Stimulated activated CD8-positive, alpha-beta memory T cell treated with anti-CD3 and anti-CD28 coated beads, Interleukin-7, amount 100 ng/mL, for 1 hour (primary cell): ENCODE data around the gene PNMA8C.
"Not testable (repeated sequence)": the region's sequence is repeated elsewhere in the genome, so short reads cannot be mapped to it uniquely, and the experiment has no call there.

Experiments used
- DNase-seq, 2 donors: peaks; one replicate each; pipeline ENCODE4 v3.0.0-alpha.2; 2020; ENCODE audit warnings: low read depth in 2 of 2

Gene PNMA8C

DNA sequence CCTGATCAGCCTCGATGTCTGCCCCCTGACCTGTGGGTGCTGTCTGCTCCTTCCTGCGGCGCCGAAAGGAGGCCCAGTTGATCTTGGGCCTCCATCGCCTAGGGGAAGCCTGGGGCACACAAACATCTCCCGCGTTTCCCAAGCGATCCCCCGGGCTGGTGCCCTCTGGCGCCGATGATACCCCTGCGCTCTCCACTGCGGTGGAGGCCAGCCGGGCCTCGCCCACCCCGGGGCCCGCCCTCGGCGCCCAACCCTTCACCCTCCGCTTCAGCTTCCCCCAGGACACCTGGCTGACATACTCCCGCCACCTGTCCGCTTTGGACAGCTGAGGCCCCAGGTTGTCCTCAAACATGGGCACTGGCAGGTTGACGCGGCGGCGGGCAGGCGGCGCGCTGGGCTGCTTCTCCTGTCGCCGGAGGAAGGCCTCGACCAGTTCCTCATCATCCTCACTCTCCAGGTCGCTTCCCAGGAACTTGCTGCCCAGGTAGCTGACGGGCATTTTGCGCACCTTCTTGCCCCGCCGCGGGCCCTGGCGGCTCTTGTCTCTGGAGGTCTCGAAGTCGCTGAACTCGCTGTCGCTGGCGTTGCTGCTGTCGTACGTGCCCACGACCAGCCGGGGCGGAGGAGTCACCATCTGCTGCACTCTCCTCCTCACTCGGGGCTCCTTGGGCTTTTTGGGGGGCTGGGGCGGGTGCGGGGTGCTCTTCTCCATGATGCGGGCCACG lies 16.6 kb downstream of the PNMA8C start:
- no peak for DNase-seq

DNA sequence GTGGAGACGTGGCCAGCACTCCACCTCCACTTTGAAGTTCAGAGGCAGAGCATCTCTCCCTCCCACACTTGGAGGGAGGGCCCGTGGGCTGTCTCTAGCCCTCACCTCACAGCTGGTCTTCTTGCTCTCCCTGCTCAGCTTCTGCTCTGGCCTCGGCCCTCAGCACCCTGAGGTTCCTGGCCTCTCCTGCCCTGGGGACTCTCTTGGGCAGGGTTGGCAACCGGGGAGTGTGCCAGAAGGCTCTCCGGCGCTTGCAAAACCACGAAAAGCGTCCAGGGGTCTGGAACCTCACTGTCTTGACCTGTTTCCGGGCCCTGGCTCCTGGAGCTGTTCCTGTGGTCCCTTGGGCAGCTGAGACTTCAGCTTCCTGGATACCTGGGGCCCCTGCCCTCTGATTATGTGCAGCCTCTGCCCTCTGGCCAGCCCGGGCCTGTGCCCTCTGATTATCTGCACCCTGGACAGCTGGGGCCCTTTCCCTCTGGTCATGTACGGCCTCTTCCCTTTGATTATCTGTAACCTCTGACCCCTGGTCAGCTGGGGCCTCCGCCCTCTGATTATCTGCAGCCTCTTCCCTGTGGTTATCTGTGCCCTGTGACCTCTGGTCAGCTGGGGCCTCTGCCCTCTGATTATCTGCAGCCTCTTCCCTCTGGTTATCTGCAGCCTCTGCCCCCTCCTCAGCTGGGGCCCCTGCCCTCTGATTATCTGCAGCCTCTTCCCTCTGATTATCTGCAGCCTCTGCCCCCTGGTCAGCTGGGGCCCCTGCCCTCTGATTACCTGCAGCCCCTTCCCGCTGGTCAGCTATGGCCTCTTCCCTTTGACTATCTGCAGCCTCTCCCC lies 17.4 kb downstream of the PNMA8C start:
- DNase-seq: no peak

DNA sequence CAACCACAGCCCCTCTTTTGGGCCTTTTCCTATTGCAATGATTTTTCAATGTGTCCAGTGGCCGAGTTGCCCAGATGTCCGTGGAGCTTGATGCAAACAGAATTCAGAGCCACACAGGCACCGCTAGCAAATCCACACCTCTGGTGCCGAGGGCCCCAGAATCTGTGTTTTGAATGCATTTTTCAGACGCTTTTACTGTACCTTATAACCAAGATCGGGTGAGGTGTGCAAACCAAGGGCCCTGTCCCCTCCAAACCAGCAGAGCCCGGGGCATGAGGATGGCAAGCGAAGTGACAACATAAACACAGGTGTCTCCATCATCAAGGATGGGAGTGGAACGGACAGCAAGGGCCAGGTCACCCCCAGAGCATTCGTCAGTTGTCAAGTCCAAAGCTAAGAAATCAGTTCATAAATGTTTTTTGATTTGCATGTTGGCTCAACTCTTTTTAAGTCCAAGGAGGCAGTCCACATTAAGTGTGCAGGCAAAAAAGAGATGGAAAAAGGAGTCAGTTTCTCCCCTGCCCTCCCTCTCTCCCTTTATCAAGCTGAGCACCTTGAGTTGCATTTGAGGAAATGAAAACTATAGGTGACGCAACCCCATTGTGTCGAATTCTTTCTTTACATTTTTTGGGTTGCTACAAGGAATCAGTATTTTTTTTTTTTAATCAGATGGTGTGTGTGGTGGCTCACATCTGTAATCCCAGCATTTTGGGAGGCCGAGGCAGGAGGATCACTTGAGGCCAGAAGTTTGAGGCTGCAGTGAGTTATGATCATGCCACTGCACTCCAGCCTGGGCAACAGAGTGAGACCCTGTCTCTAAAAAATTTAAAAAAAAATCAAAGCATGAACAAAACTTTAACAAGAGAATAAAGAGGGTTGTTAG lies 18.3 kb downstream of the PNMA8C start:
- DNase-seq: no peak

DNA sequence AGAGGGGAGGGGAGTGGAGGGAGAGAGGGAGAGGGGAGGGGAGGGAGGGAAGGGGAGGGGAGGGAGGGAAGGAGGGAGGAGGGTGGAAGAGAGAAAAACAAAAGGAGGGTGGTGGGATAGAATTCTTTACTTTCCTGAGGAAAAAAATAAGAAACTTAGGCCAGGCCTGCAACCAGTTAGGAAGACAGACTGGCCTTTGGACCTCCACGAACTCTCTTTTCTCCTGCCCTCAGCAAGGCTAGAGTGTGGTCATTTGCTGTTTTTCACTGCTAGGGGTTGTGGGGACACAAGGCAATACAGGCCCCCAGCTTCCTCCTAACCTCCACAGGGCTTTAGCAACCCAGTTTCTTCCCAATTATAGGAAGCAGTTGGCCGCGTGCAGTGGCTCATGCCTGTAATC lies 19.5 kb downstream of the PNMA8C start:
- no peak for DNase-seq

DNA sequence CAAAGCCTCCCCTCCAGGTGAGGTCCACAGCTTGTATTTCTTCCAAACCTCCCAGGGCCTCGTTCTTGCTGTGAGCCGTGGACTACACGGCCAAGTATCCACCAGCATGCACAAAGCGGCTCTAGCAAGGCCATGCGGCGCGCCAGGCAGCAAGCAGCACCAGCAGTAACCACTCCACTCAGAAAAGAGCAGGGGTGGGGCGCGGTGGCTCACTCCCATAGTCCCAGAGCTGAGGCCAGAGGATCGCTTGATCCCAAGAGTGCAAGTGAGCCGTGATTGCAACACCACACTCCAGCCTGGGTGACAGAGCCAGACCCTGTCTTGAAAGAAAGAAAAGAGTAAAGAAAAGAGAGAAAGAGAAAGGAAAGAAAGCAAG lies 20.1 kb downstream of the PNMA8C start:
- no peak for DNase-seq

DNA sequence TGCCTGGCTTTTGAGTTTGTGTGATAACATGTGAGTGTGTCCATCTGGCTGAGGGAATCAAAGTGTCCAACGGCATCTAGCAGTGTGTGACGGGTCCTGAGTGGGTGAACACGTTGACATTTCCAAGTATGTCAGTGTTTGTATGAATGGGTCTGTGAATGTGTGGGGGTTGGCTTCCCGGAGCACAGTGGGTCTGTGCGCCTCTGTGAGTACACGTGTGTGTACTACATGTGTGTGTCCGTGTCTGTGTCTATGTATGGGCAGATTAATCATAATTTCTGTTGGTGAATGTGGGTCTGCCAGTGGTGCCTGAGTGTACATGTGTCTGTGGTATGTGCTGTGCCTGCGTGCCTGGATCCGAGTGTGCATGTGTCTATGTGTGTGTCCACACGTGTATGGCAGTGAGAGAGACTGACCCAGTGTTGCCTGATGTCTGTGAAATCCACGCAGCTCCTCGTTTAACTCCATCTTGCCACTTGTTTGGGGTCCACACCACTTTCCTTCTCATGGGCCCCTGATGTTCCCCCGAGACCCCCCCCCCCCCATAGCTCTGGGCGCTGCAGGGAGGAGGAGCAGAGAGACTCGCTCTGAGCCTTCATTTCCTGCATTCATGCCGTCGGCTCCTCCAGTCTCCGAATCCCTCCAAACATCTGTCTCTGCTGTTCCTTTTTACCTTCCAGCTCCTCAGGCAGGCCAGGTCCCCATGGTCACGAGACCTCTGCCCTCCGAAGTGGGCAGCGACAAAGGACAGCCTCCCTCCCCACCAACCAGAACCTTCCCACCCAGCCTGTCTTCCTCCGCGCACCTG lies 20.7 kb downstream of the PNMA8C start:
- DNase-seq: no peak

DNA sequence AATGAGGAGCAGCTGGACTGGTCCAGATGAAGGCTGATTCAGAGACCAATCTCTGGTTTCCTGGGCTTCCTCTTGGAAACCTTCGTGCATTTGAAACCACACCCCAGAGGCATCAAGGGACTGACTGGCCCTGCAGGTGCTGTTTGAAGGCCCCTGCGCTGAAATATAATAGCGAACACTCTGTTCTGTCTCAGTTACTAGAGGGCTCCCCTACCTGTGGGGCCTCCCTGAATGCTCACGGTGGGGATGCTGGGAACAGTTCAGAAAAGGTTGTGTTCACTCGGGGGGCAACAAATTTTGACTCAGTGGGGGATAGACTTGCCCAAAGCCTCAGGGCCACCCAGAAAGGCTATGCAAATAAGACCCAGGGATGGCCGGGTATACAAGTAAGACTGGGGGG lies 21.8 kb downstream of the PNMA8C start:
- DNase-seq: no peak

DNA sequence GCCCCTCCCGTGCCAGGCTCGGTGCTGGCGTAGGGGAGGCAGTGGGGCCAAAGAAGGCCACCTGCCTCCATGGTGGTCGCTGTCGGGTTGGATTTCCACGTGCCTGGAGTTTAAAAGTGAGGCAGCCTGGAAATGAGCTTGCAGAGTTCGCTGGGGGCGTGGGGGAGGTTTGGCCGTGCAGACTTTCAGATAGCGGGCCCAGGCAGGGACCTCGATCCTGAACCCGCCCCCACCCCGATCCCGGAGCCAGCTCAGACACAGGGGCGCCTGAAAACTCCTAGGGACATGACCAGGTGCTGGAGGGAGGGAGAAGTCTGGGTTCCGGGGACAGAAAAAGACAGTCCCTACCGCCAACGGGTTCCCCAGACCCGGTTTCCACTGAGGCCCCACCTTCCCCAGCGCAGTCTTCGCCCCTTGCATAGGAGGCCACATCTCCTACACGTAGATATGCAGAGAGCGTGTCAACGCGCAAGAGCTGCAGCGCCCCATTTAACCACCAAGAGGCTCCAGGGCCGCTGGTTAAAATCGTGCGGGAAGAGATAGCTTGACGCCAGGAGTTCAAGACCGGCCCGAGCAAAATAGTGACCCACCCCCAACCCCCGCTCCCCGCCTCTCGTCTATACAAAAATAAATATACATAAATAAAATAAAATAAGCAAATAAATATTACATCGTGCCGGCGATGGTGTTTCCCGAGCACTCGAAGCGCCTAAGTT lies 23.8 kb downstream of the PNMA8C start:
- DNase-seq: no peak

DNA sequence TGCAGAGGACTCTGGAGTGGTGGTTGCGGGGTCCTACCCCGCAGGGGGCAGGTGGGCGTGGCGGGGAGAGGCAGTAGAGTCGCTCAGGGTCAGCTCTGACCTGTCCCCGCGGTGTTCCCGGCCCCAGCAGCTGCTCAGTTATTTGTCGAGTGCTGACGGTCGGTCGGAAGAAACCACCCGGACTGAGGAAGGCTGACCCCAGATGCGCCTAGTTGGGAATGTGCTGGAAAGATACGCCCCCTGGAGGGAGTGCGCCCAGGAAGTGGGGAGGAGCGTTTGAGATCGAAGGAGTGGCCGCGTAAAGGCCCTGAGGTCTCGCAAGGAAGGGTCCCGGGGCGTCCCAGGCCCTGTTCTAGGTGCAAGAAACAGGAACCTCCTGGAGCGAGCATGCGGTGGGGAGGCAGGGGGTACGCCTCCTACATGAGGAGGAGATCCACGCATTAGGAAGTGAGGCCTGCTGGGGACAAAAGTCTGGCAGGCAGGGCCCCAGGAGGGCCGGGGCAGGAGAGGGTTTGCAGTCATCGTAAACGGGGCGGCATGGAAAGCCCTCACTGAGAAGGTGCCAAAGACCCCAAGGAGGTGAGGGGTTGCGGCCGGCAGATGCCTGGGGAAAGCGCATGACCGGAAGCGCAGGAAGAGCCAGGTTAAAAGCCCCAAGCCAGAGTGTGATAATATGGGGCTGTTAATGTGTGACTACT lies 24.5 kb downstream of the PNMA8C start:
- no peak for DNase-seq

DNA sequence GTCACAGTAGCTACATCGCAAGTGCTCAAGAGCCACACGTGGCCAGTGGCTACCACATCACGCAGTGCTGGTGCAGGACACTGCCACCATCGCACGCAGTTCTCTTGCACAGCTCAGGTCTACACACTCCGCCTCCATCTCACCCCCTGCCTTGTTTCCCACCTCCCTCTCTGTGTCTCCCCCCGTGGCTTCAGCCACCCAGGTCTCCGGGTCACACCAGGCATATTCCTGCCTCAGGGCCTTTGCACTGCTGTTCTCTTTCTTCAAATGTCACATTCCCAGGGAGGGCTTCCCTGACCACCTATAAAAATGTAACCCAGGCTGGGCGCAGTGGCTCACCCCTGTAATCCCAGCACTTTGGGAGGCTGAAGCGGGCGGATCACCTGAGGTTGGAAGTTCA lies 26.0 kb downstream of the PNMA8C start:
- no peak for DNase-seq

DNA sequence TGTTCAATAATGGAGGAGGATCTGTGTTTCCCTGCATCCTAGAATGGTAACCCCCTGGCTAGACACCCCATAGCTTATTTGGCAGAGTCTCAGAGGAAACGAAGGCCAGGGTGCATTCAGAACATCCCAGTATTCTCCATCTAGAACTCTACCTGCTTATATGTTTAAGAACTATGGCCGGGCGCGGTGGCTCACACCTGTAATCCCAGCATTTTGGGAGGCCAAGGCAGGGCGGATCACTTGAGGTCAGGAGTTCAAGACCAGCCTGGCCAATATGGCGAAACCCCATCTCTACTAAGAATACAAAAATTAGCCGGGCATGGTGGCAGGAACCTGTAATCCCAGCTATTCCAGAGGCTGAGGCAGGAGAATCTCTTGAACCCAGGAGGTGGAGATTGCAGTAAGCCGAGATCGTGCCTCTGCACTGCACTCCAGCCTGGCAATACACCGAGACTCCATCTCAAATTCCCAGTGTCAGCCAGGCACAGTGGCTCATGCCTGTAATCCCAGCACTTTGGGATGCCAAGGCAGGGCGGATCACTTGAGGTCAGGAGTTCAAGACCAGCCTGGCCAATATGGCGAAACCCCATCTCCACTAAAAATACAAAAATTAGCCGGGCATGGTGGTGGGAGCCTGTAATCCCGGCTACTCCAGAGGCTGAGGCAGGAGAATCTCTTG lies 30.8 kb downstream of the PNMA8C start:
- not testable (repeated sequence) for DNase-seq

DNA sequence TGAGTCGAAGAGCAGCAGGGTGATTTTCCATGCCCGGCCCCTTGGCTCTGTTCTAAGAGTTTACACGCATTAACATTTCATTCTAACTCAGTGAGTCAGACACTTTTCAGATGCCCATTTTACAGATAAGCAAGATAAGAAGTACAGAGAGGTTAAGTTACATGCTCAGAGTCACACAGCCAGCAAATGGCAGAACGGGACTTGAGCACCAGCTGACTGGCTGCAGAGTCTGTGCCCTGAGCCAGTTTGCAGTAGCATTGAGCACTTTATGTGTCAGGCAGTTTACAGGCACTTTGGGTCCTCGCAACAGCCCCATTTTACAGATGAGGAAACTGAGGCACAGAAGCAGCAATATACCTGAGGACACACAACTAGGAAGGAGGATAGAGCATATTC lies 34.3 kb downstream of the PNMA8C start:
- DNase-seq: no peak

DNA sequence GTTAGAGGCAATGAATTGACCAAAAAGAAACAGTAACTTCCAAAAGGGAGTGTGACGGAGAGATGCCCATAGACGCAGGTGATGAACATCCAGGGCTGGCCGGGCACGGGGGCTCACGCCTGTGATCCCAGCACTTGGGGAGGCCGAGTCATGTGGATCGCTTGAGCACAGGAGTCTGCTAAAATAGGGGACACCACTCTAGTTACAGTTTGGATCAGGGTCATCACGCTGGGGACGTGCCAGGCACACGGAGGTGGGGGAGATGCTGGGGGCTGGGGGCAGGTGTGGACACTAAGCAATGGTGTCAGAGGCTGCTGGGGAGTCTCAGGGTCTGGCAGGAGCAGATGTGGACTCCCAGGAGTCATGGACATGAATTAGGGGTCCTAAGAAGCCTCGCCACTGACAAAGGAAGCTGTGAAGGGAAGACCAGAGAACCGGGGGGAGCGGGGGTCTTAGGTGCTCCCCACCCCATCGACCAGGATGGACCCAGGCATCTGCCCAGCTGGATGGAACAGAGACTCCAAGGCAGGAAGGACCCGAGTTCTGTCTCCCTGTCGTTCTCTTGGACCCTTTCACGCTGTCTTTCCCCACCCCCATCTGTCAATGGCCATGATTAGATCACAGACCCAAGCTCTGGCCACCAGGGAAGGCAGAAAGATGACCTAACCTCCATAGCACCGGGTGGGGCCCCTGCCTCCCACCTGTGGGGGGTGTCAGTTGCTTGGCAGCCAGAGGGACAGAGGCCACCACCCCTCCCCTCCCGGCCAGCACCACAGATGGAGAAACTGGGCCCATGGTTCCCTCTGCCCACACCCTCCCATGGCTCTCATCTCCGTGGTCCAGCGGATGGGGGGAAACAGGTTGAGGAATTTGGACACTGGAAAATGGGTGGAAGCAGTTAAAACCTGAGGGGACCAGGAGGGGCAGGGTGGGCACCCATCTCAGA lies 35.0 kb downstream of the PNMA8C start:
- DNase-seq: no peak

DNA sequence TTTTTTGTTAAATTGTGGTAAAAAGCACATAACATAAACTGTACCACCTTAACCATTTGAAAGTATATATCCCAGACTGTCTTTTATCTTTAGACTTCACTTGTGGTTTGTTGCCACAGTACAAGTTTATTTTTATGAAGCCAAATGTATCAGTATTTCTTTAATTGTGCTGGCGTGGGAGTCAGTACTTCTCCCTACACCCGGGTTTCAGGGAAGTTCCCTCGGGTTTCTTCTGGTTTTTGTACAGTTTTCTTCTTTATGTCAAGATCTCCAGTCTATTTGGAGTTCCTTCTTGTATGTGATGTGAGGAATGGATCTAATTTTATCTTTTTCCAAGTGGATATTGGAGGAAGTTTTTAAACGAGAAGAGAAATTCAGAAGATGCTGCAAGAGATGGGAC lies 35.9 kb downstream of the PNMA8C start:
- DNase-seq: no peak

DNA sequence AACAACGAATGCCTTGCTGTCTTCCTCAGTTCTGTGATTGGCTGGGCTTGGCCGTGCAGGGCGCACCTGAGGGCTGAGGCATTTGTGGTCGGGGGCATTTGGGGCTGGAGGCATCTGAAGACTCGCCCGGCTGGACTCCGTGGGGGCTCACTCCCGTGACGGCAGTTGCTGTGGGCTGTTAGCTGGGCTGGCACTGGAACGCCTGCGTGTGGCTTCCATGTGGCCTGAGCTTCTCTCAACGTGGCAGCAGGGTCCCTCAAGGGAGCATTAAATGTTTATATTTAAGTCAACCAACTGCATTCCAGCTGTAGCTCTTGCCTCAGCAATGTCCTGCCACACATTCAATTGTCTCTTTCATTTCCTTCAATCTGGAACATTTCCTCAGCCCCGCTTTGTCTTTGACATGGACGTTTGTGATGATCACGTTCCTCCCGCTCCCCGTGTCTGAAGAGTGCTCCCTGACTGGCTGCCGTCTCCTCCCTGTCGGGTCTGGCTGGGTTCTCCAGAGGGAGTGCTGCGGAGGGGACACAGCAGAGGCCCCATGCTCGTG lies 36.4 kb downstream of the PNMA8C start:
- no peak for DNase-seq

DNA sequence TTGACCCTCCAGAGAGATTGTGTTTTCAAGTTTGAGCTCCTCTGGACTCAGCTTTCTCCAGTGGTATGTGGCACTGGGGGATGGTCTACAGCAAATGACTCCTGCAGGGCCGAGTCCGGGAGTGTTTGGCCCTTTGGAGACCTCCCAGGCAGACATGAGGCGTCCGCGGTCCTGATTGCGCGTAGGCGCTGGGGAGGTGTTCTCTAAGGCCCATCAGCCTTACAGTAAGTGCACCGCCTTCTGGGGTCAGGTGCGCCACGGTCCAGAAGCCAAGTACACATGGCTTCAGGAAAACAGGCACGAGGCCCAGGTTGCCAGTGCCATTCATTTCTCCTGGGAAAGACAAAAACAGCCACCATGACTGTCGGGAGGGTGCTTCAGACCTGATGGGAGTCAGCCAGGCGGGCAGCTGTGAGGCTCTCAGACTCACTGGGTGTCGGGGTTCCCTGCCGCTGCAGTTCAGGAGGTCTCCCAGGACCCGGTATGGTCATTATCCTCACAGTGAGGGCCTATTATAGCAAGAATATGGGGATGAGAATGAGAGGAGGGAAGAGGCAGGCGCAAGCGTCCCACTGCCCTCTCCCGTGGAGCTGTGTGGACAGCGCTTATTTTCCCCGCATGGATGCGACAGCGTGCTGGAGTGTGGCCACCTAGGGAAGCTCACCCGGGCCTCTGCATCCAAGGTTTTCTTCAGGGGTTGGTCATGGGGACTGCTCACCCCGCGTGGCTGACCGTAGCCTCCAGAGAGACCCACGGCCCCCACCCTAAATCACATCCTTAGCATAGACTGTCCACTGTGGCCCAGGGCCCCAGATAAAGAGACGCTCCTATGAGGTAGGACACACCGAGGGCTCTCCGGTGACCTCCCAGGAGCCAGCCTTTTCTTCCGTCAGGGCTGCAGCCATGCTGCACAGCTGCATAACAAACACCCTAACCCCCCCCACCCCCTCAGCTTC lies 37.2 kb downstream of the PNMA8C start:
- no peak for DNase-seq

DNA sequence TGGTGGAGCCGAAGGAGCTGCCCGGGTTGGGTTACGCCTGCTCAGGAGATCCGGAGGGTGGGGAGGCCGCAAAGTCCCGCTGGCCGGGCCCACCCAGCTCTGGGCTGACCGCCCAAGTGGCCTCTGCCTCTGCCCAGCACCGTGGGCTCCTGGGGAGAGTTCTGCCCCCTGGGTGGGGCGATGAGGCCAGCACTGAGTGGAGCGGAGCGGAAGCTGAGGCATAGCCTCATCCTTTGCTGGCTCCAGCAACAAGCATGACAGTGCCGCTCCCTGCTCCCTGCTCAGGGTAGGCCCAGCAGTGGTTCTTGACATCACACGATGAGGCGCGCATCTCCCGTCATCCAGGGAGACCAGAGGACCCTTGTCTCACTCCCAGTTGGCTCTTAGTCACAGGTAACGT lies 37.9 kb downstream of the PNMA8C start:
- DNase-seq: no peak
